Ishikawa (cell line): ENCODE data around the gene LRRC70.

ENCODE experiments used
- CEBPB ChIP-seq: IDR thresholded peaks from 2 replicates; pipeline ENCODE4 v1.6.1; 2012
- CREB1 ChIP-seq: IDR thresholded peaks from 2 replicates; pipeline ENCODE4 v1.6.1; 2012; ENCODE audit warnings: low read depth
- EP300 ChIP-seq: IDR thresholded peaks from 2 replicates; pipeline ENCODE4 v1.6.1; 2012; ENCODE audit warnings: borderline replicate concordance
- FOXM1 ChIP-seq: IDR thresholded peaks from 2 replicates; pipeline ENCODE4 v1.6.1; 2012; ENCODE audit warnings: low read depth, borderline replicate concordance
- MAX ChIP-seq: IDR thresholded peaks from 2 replicates; pipeline ENCODE4 v1.6.1; 2012
- NFIC ChIP-seq: IDR thresholded peaks from 2 replicates; pipeline ENCODE4 v1.6.1; 2012
- RAD21 ChIP-seq: IDR thresholded peaks from 2 replicates; pipeline ENCODE4 v1.6.1; 2012; ENCODE audit warnings: low read depth
- REST ChIP-seq: IDR thresholded peaks from 2 replicates; pipeline ENCODE4 v1.6.1; 2012; ENCODE audit warnings: low read depth, mild to moderate bottlenecking
- TAF1 ChIP-seq: IDR thresholded peaks from 2 replicates; pipeline ENCODE4 v1.6.1; 2012; ENCODE audit warnings: low read depth, mild to moderate bottlenecking
- TCF12 ChIP-seq: IDR thresholded peaks from 2 replicates; pipeline ENCODE4 v1.6.1; 2012; ENCODE audit warnings: low read depth
- USF1 ChIP-seq: IDR thresholded peaks from 2 replicates; pipeline ENCODE4 v1.6.1; 2012
- YY1 ChIP-seq: IDR thresholded peaks from 2 replicates; pipeline ENCODE4 v1.6.1; 2012; ENCODE audit warnings: low read depth

- TF ChIP-seq CEBPB (no peak), CREB1 (no peak), REST (no peak), USF1 (no peak), NFIC (no peak), EP300 (no peak), TAF1 (no peak), MAX (no peak), FOXM1 (no peak), RAD21 (no peak), YY1 (no peak), TCF12 (no peak)
Measured at GRCh38 chr5:62558941-62559340, 19.7 kb upstream of the LRRC70 start.
